ENCODE data around the gene PRSS27.

Gene PRSS27

DNA sequence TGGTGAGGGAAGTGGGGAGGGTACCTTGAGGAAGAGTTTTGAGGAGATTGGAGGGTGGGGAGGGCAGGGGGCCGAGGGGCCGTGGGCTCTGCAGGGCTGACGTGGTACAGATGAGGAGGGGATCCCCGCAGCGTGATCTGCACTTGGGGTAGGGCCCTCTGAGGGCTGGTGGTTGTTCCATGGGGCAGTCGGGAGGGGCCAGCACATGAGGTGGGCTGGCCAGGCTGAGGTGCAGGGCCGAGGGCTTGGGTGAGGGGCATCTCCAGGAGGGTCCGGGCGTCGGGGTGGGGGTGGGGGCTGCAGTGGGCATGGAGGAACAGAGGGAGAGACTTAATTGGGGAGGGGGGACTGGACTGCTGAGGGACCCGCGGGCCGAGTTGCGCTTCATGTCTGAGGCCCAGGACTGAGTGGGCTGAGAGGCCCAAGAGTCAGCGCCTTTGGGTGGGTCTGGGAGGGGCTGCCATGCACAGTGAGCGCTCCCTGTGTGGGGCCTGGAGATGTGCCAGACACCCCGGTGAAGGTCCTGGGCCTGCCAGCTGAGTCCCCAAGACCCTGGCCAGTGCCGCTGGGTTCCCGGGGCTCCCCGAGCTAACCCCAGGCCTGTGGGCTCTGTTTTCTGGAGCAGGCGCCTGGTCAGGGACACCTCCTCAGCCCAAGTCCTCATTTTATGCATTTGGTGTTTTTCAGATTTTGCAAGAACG, 13.3 kb downstream of the PRSS27 start:
- no peak overlapping the region for H3K4me3 ChIP-seq (ENCODE audit: low read length)
- no peaks in the 10 kb centered on the region for H3K27me3 ChIP-seq (ENCODE audit: control insufficient read depth, low read length)
- TF ChIP-seq CTCF (IDR thresholded peaks at IDR 0.05; ENCODE audit: low read depth, low read length, poor library complexity, severe bottlenecking) (no peak), EZH2phosphoT487 (IDR thresholded peaks at IDR 0.05; ENCODE audit: borderline replicate concordance, low read length) (no peak)
- no peak overlapping the region for H3K27ac ChIP-seq (ENCODE audit: low read depth, low read length)
- peaks cover 10% of the 10 kb centered on the region; the same call in 1 of the 2 replicates for H3K36me3 ChIP-seq (ENCODE audit: control insufficient read depth, low read length)
- H3K9me2 ChIP-seq (replicated peaks; ENCODE audit: control insufficient read depth, low read length): no peaks in the 10 kb centered on the region
- no peaks in the 10 kb centered on the region for H3K9me3 ChIP-seq (ENCODE audit: control insufficient read depth, insufficient read depth, low read length)
- no peak overlapping the region for H3K4me2 ChIP-seq (ENCODE audit: low read length)
- H3K4me1 ChIP-seq (ENCODE audit: control insufficient read depth, low read length): no peaks in the 10 kb centered on the region
- no peaks in the 10 kb centered on the region for H3F3A ChIP-seq (ENCODE audit: control insufficient read depth, insufficient read depth)
- H4K20me1 ChIP-seq (ENCODE audit: control insufficient read depth, insufficient read depth, low read depth, low read length): no peaks in the 10 kb centered on the region
- H3K79me2 ChIP-seq (ENCODE audit: control insufficient read depth, low read length): no peaks in the 10 kb centered on the region

DNA sequence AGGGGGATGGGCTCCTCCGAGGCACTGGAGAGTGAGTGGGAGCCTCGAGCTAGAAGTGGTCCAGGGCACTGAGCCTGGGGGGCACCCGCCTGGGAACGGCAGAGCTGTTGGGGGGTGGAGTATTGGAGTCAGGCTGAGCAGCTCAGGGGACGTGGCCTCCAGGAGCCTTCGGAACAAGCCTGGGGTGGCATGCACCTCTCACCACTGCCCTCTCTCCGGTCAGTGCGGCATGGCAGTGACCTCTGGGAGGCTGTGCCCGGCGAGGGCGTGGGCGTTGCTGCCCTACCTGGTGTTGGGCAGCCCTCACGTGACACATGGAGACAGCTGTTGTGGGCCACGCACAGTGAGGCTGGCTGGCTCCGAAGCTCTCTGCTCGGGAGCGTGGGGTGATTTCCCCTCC, 13.9 kb downstream of the PRSS27 start:
- Histone ChIP-seq H3K4me3 (ENCODE audit: low read length) (no peak overlapping the region), H3K79me2 (ENCODE audit: control insufficient read depth, low read length) (no peaks in the 10 kb centered on the region), H4K20me1 (ENCODE audit: control insufficient read depth, insufficient read depth, low read depth, low read length) (no peaks in the 10 kb centered on the region), H3K27me3 (ENCODE audit: control insufficient read depth, low read length) (no peaks in the 10 kb centered on the region), H3K4me2 (ENCODE audit: low read length) (no peak overlapping the region), H3K27ac (ENCODE audit: low read depth, low read length) (no peak overlapping the region), H3K4me1 (ENCODE audit: control insufficient read depth, low read length) (no peaks in the 10 kb centered on the region), H3K9me3 (ENCODE audit: control insufficient read depth, insufficient read depth, low read length) (no peaks in the 10 kb centered on the region), H3F3A (ENCODE audit: control insufficient read depth, insufficient read depth) (no peaks in the 10 kb centered on the region), H3K9me2 (replicated peaks; ENCODE audit: control insufficient read depth, low read length) (no peaks in the 10 kb centered on the region), H3K36me3 (ENCODE audit: control insufficient read depth, low read length) (peaks cover 10% of the 10 kb centered on the region; the same call in 1 of the 2 replicates)
- TF ChIP-seq CTCF (IDR thresholded peaks at IDR 0.05; ENCODE audit: low read depth, low read length, poor library complexity, severe bottlenecking) (no peak), EZH2phosphoT487 (IDR thresholded peaks at IDR 0.05; ENCODE audit: borderline replicate concordance, low read length) (no peak)

DNA sequence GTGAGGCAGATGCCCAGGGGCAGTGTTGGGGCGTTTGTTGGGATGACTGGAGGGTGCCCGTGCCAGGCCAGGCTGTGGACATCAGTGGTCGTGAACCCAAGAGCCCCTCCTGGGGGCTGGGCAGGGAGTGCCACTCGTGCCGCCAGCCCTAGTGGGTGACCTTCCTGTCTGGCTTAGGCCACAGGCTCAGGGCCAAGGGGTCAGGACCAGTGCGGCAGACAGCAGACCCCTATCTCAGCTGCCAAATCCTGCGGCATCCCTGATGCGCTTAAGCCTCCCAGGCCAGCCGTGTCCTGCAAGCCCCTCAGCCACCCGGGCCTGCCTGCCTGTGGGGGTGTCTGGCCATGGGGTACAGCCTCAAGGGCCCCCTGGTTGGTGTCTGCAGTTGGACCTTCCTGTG, 14.7 kb downstream of the PRSS27 start:
- H3K4me1 ChIP-seq (ENCODE audit: control insufficient read depth, low read length): no peaks in the 10 kb centered on the region
- H3F3A ChIP-seq (ENCODE audit: control insufficient read depth, insufficient read depth): no peaks in the 10 kb centered on the region
- no peak for TF ChIP-seq EZH2phosphoT487 (IDR thresholded peaks at IDR 0.05; ENCODE audit: borderline replicate concordance, low read length)
- no peak overlapping the region for H3K4me3 ChIP-seq (ENCODE audit: low read length)
- no peaks in the 10 kb centered on the region for H3K79me2 ChIP-seq (ENCODE audit: control insufficient read depth, low read length)
- H3K27me3 ChIP-seq (ENCODE audit: control insufficient read depth, low read length): no peaks in the 10 kb centered on the region
- peaks cover 10% of the 10 kb centered on the region; the same call in 1 of the 2 replicates for H3K36me3 ChIP-seq (ENCODE audit: control insufficient read depth, low read length)
- H4K20me1 ChIP-seq (ENCODE audit: control insufficient read depth, insufficient read depth, low read depth, low read length): no peaks in the 10 kb centered on the region
- no peak overlapping the region for H3K27ac ChIP-seq (ENCODE audit: low read depth, low read length)
- H3K9me2 ChIP-seq (replicated peaks; ENCODE audit: control insufficient read depth, low read length): no peaks in the 10 kb centered on the region
- no peak overlapping the region for H3K4me2 ChIP-seq (ENCODE audit: low read length)
- H3K9me3 ChIP-seq (ENCODE audit: control insufficient read depth, insufficient read depth, low read length): no peaks in the 10 kb centered on the region

GRCh38 chr16:2704983-2705275, 15.1 kb downstream of the PRSS27 start:
- Histone ChIP-seq H3K36me3 (ENCODE audit: control insufficient read depth, low read length) (peaks cover 11% of the 10 kb centered on the region; the same call in 1 of the 2 replicates), H3K4me2 (ENCODE audit: low read length) (no peak overlapping the region), H4K20me1 (ENCODE audit: control insufficient read depth, insufficient read depth, low read depth, low read length) (no peaks in the 10 kb centered on the region), H3K9me3 (ENCODE audit: control insufficient read depth, insufficient read depth, low read length) (no peaks in the 10 kb centered on the region), H3K4me1 (ENCODE audit: control insufficient read depth, low read length) (no peaks in the 10 kb centered on the region), H3F3A (ENCODE audit: control insufficient read depth, insufficient read depth) (no peaks in the 10 kb centered on the region), H3K79me2 (ENCODE audit: control insufficient read depth, low read length) (no peaks in the 10 kb centered on the region), H3K27ac (ENCODE audit: low read depth, low read length) (no peak overlapping the region), H3K4me3 (ENCODE audit: low read length) (no peak overlapping the region), H3K27me3 (ENCODE audit: control insufficient read depth, low read length) (no peaks in the 10 kb centered on the region), H3K9me2 (replicated peaks; ENCODE audit: control insufficient read depth, low read length) (no peaks in the 10 kb centered on the region)
- no peak for TF ChIP-seq EZH2phosphoT487 (IDR thresholded peaks at IDR 0.05; ENCODE audit: borderline replicate concordance, low read length)
- TF ChIP-seq CTCF (IDR thresholded peaks at IDR 0.05; ENCODE audit: low read depth, low read length, poor library complexity, severe bottlenecking): no peak

Data from DOHH2 (cell line).